ENCODE data around the gene PARN. TPM values are rescaled to one million over a fixed set of nuclear protein-coding genes. Genes with fewer than 3 reads are reported as not detected.

PARN gene
- total RNA-seq, 1 experiment from 2014 or later = 42.5 TPM

DNA sequence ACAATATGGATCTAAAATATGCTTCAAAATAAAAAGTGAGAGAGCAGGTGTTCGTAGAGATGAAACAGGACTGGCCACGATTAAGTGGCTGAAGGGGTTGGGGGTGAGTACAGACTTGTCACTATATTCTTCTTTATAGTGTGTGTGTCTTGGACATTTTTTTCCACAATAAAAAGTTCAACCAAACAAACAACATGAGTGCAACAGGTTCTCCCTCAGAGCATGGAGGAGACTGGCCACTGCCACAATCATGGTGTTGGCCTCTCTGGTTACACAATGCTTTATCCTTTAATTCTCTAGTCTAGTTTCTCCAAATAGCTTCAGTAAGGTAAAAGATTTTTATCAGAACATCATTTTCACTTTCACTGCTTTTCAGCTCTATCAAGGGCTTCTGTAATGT lies 109.3 kb downstream of the PARN start:
- Histone ChIP-seq H3K4me3 (replicated peaks in 1 of 2; ENCODE audit: low read depth in 1 of 2, low read length in 2 of 2) (no peak overlapping the region), H4K20me1 (ENCODE audit: insufficient read depth) (no peaks in the 10 kb centered on the region), H3K79me2 (ENCODE audit: insufficient read depth, low read length) (no peaks in the 10 kb centered on the region), H2AFZ (ENCODE audit: low read depth, low read length, poor library complexity, severe bottlenecking) (no peak overlapping the region), H3K4me1 (ENCODE audit: control insufficient read depth in 1 of 2, insufficient read depth in 2 of 2, low read length in 2 of 2) (no peaks in the 10 kb centered on the region), H3K27ac (ENCODE audit: low read depth, low read length) (no peak overlapping the region), H3K9me3 (ENCODE audit: control insufficient read depth in 1 of 2, insufficient read depth in 1 of 2, low read depth in 1 of 2, low read length in 2 of 2) (no peaks in the 10 kb centered on the region), H3K27me3 (ENCODE audit: insufficient read depth, low read length) (no peaks in the 10 kb centered on the region), H3K9me2 (ENCODE audit: insufficient read depth) (no peaks in the 10 kb centered on the region), H3K4me2 (ENCODE audit: low read length) (no peak overlapping the region), H3K36me3 (ENCODE audit: control insufficient read depth in 1 of 2, insufficient read depth in 2 of 2, low read length in 2 of 2) (no peaks in the 10 kb centered on the region), H3K9ac (ENCODE audit: low read length) (no peak overlapping the region)
- intact Hi-C loops (cut with micrococcal nuclease) = no loop called here
- ChIA-PET CTCF (no interaction called here), RAD21 (ENCODE audit: low non-redundant PET in 1 of 2, low total read pairs in 2 of 2, uncharacterized antibody in 2 of 2, unreplicated experiment in 2 of 2) (no interaction called here), POLR2A (no interaction called here)
- TF ChIP-seq SRF (IDR thresholded peaks at IDR 0.05; ENCODE audit: low read depth) (no peak), JUND (IDR thresholded peaks at IDR 0.05) (no peak), ZFX (IDR thresholded peaks at IDR 0.05) (no peak), TCF7L2 (IDR thresholded peaks at IDR 0.05; ENCODE audit: borderline replicate concordance, extremely low read depth, insufficient read depth, insufficient read length) (no peak), FOSL1 (IDR thresholded peaks at IDR 0.05; ENCODE audit: low read depth) (no peak), ELF1 (IDR thresholded peaks at IDR 0.05; ENCODE audit: borderline replicate concordance, low read depth) (no peak), SP1 (IDR thresholded peaks at IDR 0.05; ENCODE audit: low read depth) (no peak), CBX3 (IDR thresholded peaks at IDR 0.05; ENCODE audit: low read depth) (no peak), CEBPB (IDR thresholded peaks at IDR 0.05; ENCODE audit: low read depth) (no peak), POLR2AphosphoS5 (IDR thresholded peaks at IDR 0.05; ENCODE audit: low read depth, low read length) (no peak)
- TF ChIP-seq, protein P1, sequence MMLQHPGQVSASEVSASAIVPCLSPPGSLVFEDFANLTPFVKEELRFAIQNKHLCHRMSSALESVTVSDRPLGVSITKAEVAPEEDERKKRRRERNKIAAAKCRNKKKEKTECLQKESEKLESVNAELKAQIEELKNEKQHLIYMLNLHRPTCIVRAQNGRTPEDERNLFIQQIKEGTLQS (IDR thresholded peaks at IDR 0.05) = no peak
- TF ChIP-seq, protein P2, sequence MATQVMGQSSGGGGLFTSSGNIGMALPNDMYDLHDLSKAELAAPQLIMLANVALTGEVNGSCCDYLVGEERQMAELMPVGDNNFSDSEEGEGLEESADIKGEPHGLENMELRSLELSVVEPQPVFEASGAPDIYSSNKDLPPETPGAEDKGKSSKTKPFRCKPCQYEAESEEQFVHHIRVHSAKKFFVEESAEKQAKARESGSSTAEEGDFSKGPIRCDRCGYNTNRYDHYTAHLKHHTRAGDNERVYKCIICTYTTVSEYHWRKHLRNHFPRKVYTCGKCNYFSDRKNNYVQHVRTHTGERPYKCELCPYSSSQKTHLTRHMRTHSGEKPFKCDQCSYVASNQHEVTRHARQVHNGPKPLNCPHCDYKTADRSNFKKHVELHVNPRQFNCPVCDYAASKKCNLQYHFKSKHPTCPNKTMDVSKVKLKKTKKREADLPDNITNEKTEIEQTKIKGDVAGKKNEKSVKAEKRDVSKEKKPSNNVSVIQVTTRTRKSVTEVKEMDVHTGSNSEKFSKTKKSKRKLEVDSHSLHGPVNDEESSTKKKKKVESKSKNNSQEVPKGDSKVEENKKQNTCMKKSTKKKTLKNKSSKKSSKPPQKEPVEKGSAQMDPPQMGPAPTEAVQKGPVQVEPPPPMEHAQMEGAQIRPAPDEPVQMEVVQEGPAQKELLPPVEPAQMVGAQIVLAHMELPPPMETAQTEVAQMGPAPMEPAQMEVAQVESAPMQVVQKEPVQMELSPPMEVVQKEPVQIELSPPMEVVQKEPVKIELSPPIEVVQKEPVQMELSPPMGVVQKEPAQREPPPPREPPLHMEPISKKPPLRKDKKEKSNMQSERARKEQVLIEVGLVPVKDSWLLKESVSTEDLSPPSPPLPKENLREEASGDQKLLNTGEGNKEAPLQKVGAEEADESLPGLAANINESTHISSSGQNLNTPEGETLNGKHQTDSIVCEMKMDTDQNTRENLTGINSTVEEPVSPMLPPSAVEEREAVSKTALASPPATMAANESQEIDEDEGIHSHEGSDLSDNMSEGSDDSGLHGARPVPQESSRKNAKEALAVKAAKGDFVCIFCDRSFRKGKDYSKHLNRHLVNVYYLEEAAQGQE (IDR thresholded peaks at IDR 0.05; ENCODE audit: low read depth) = no peak
- TF ChIP-seq, protein P3, sequence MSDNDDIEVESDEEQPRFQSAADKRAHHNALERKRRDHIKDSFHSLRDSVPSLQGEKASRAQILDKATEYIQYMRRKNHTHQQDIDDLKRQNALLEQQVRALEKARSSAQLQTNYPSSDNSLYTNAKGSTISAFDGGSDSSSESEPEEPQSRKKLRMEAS (IDR thresholded peaks at IDR 0.05) = no peak
- TF ChIP-seq, protein P4, sequence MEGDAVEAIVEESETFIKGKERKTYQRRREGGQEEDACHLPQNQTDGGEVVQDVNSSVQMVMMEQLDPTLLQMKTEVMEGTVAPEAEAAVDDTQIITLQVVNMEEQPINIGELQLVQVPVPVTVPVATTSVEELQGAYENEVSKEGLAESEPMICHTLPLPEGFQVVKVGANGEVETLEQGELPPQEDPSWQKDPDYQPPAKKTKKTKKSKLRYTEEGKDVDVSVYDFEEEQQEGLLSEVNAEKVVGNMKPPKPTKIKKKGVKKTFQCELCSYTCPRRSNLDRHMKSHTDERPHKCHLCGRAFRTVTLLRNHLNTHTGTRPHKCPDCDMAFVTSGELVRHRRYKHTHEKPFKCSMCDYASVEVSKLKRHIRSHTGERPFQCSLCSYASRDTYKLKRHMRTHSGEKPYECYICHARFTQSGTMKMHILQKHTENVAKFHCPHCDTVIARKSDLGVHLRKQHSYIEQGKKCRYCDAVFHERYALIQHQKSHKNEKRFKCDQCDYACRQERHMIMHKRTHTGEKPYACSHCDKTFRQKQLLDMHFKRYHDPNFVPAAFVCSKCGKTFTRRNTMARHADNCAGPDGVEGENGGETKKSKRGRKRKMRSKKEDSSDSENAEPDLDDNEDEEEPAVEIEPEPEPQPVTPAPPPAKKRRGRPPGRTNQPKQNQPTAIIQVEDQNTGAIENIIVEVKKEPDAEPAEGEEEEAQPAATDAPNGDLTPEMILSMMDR (IDR thresholded peaks at IDR 0.05 in 2 of 3, conservative IDR thresholded peaks at IDR 0.05 in 1 of 3; ENCODE audit: borderline replicate concordance in 1 of 3, insufficient read depth in 1 of 3, low read depth in 2 of 3, low read length in 2 of 3) = no peak
- DNase-seq (ENCODE audit: low read depth, low spot score) (no peak), ATAC-seq (no peak)
- BruUV-seq (replicated peaks) = no TSS peak
